Prostate gland (tissue), 2 donors: ENCODE measurements around the gene RNF168.

ENCODE experiments used
- POLR2A ChIP-seq: fragments of 450-650 bp; IDR thresholded peaks from one replicate; pipeline ENCODE4 v1.6.1; 2016; ENCODE audit warnings: antibody characterized with exemption, mild to moderate bottlenecking
- TF ChIP-seq, protein P1 (sequence below), 4 experiments: fragments of 200-600 bp in 2 of 4; fragments of 450-650 bp in 2 of 4; sonication (generic) in 2 of 4; IDR thresholded peaks; 1 replicate in 3 of 4; 2 replicates in 1 of 4; pipeline ENCODE4 v1.5.1; 2016 to 2019; ENCODE audit warnings: antibody characterized with exemption in 4 of 4, mild to moderate bottlenecking in 2 of 4, moderate library complexity in 2 of 4

DNA sequence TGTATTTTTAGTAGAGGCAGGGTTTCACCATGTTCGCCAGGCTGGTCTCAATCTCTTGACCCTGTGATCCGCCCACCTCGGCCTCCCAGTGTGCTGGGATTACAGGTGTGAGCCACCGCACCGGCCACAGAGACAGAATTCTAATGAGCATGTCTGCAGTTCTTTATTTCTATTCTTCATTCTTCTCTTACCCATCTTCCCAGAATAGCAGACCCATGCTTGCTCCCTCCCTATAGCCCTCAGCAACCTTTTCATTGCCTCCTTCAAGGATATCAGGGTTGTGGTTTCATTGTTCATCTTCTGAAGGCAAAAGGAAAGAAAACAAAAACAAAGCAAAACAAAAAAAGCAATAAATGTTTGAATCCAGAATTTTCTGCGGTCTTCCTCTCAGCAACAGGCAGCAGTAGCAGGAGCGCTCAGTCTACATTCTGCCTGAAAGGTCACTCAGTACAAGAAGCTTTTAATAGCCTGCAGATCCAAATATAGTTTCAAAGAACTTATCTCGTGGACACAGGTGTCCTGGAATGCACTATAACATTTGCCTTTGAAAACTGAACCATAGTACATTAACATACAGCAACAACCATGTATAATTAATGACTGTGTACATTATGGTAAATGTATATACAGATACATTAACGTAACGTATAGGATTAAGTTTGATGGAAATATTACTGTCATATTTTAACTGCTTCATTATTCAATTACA lies 11.5 kb upstream of the RNF168 start, which contains the start of gene SMCO1:
- TF ChIP-seq, protein P1, sequence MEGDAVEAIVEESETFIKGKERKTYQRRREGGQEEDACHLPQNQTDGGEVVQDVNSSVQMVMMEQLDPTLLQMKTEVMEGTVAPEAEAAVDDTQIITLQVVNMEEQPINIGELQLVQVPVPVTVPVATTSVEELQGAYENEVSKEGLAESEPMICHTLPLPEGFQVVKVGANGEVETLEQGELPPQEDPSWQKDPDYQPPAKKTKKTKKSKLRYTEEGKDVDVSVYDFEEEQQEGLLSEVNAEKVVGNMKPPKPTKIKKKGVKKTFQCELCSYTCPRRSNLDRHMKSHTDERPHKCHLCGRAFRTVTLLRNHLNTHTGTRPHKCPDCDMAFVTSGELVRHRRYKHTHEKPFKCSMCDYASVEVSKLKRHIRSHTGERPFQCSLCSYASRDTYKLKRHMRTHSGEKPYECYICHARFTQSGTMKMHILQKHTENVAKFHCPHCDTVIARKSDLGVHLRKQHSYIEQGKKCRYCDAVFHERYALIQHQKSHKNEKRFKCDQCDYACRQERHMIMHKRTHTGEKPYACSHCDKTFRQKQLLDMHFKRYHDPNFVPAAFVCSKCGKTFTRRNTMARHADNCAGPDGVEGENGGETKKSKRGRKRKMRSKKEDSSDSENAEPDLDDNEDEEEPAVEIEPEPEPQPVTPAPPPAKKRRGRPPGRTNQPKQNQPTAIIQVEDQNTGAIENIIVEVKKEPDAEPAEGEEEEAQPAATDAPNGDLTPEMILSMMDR (IDR thresholded peaks at IDR 0.05): no peak
- TF ChIP-seq POLR2A: no peak
